Esophagus muscularis mucosa (tissue), 4 donors: ENCODE measurements around the gene STXBP6. TPM values are rescaled to one million over a fixed set of nuclear protein-coding genes. Genes with fewer than 3 reads are reported as not detected.

Experiments used
- DNase-seq: peaks from one replicate; pipeline ENCODE4 v3.0.0-alpha.2; 2017; ENCODE audit errors: extremely low spot score
- H3K27ac ChIP-seq, 4 donors: fragments of 200-600 bp; sonication (generic); replicated peaks in 1 of 4; 1 replicate in 3 of 4; 2 replicates in 1 of 4; pipeline ENCODE4 v1.5.1; 2016 to 2019; ENCODE audit warnings: mild to moderate bottlenecking in 1 of 4
- H3K27me3 ChIP-seq, 4 donors: fragments of 200-600 bp; sonication (generic); one replicate each; pipeline versions ENCODE4 v1.5.1 to v1.6.0; 2016 to 2019
- H3K36me3 ChIP-seq, 4 donors: fragments of 200-600 bp; sonication (generic); one replicate each; pipeline ENCODE4 v1.5.1; 2016 to 2019
- H3K4me1 ChIP-seq, 4 donors: fragments of 200-600 bp; sonication (generic); one replicate each; pipeline ENCODE4 v1.5.1; 2016 to 2019
- H3K4me3 ChIP-seq, 4 donors: fragments of 200-600 bp; sonication (generic); 1 replicate in 2 of 4; 2 replicates in 2 of 4; pipeline ENCODE4 v1.5.1; 2016 to 2019; ENCODE audit warnings: mild to moderate bottlenecking in 4 of 4, moderate library complexity in 1 of 4
- H3K9me3 ChIP-seq, 4 donors: fragments of 200-600 bp; sonication (generic); 1 replicate in 3 of 4; 2 replicates in 1 of 4; pipeline ENCODE4 v1.5.1; 2016 to 2019
- EP300 ChIP-seq: sonication (generic); formaldehyde crosslinking; IDR thresholded peaks from one replicate; pipeline ENCODE4 v1.6.1; 2017; ENCODE audit warnings: antibody characterized with exemption
- POLR2A ChIP-seq: fragments of 450-650 bp; IDR thresholded peaks from one replicate; pipeline ENCODE4 v1.6.1; 2017; ENCODE audit warnings: antibody characterized with exemption, moderate library complexity, mild to moderate bottlenecking, low read depth
- POLR2AphosphoS5 ChIP-seq, 2 donors: sonication (generic); formaldehyde crosslinking; IDR thresholded peaks; one replicate each; pipeline ENCODE4 v1.6.1; 2017; ENCODE audit warnings: antibody characterized with exemption in 2 of 2
- WGBS: methylation state at CpG from one replicate; pipeline ENCODE4 v1.1.5; 2018; 5-methylcytosine and 5-hydroxymethylcytosine counted together
- intact Hi-C: fragments of 100-400 bp; cut with DNase I; formaldehyde crosslinking; loops from one replicate; pipeline ENCODE4 v1.15.1; 2023
- total RNA-seq, 4 donors: library from RNA; depleted of rRNA; stranded (reverse); fragments of >200 nt; gene quantifications; one replicate each; pipeline versions ENCODE4 v1.1.0 to v1.2.1, GENCODE V29; 2016
- TF ChIP-seq, protein P1 (sequence below), 3 experiments: fragments of 200-600 bp in 2 of 3; fragments of 450-650 bp in 1 of 3; sonication (generic) in 2 of 3; IDR thresholded peaks; one replicate each; pipeline ENCODE4 v1.5.1; 2017 to 2019; ENCODE audit warnings: antibody characterized with exemption in 3 of 3, mild to moderate bottlenecking in 2 of 3, moderate library complexity in 1 of 3

Gene STXBP6
- total RNA-seq, 4 donors from 2014 or later, result 36.9 to 60.4 (median 52.1) TPM

DNA sequence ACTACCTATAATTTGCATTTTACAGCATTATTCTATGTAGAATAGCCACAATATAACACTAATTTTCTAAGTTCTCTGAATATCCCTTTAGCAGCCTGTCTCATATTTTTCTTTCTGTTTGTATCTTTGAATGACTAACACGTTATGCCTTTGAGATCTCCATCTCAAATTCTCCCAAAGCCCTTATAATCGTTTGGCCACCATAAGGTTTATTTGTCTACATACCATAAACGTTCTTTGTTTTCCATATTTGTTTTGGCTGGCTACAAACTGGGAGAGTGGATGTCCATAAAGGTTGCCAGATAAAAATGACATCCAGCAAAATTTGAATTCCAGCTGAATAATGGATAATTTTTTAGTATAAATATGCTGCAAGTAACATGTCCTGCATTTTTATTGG is 203.7 kb downstream of the STXBP6 start:
- Histone ChIP-seq H3K36me3 (peaks cover 0 to 2% (median 0%) of the 10 kb centered on the region in 4 donors), H3K9me3 (no peaks in the 10 kb centered on the region), H3K4me3 (no peak overlapping the region), H3K27ac (no peak overlapping the region), H3K27me3 (no peaks in the 10 kb centered on the region), H3K4me1 (peaks cover 0 to 3% (median 0%) of the 10 kb centered on the region in 4 donors)
- 71% methylated on average over 3 of the region's 3 CpGs for WGBS
- intact Hi-C loops, result no loop called here
- no peak for DNase-seq
- TF ChIP-seq, protein P1, sequence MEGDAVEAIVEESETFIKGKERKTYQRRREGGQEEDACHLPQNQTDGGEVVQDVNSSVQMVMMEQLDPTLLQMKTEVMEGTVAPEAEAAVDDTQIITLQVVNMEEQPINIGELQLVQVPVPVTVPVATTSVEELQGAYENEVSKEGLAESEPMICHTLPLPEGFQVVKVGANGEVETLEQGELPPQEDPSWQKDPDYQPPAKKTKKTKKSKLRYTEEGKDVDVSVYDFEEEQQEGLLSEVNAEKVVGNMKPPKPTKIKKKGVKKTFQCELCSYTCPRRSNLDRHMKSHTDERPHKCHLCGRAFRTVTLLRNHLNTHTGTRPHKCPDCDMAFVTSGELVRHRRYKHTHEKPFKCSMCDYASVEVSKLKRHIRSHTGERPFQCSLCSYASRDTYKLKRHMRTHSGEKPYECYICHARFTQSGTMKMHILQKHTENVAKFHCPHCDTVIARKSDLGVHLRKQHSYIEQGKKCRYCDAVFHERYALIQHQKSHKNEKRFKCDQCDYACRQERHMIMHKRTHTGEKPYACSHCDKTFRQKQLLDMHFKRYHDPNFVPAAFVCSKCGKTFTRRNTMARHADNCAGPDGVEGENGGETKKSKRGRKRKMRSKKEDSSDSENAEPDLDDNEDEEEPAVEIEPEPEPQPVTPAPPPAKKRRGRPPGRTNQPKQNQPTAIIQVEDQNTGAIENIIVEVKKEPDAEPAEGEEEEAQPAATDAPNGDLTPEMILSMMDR (IDR thresholded peaks at IDR 0.05), result no peak
- TF ChIP-seq POLR2A, result no peak
- TF ChIP-seq EP300, result no peak
- TF ChIP-seq POLR2AphosphoS5 (IDR thresholded peaks at IDR 0.05), result no peak

DNA sequence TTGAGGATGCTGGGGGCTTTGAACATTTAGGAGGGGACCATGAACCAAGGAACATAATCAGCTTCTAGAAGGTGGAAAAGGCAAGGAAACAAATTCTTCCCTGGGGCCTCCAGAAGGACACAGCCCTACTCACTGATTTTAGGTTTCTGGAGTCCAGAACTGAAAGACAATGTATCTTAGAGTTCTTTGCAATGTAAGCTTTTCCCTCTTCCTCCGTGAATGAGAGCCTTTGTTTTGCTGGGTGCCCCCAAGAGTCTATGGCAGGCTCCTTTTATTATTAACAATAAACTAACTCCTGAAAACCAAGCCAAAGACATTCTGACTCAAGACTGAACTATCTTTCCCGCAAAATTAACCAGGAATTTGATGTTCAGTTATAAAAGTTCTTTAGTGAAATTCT is 204.1 kb downstream of the STXBP6 start:
- Histone ChIP-seq H3K36me3 (no peaks in the 10 kb centered on the region), H3K4me1 (peaks cover 0 to 3% (median 0%) of the 10 kb centered on the region in 4 donors), H3K27ac (no peak overlapping the region), H3K9me3 (no peaks in the 10 kb centered on the region), H3K27me3 (no peaks in the 10 kb centered on the region), H3K4me3 (no peak overlapping the region)
- intact Hi-C loops, result no loop called here
- WGBS, result 77% methylated on average over 2 of the region's 2 CpGs
- no peak for DNase-seq
- TF ChIP-seq POLR2A, result no peak
- TF ChIP-seq EP300, result no peak
- TF ChIP-seq POLR2AphosphoS5 (IDR thresholded peaks at IDR 0.05), result no peak
- TF ChIP-seq, protein P1 (IDR thresholded peaks at IDR 0.05), result no peak

DNA sequence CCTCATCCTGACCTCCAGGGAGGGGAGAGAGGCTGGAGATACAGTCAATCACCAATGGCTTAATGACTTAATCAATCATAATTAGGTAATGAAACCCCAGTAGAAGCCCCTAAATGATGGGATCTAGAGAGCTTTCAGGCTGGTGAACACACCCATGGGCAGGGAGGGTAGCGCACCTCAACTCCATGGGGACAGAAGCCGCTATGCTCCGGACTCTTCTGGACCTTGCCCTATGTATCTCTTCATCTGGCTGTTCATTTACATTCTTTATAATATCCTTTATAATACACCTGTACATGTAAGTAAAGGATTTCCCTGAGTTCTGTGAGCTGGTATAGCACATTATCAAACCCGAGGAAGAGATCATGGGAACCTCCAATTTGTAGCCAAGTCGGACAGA is 205.9 kb downstream of the STXBP6 start:
- Histone ChIP-seq H3K4me1 (peaks cover 4 to 13% (median 5%) of the 10 kb centered on the region in 4 donors), H3K27ac (no peak overlapping the region), H3K4me3 (no peak overlapping the region), H3K36me3 (no peaks in the 10 kb centered on the region), H3K27me3 (no peaks in the 10 kb centered on the region), H3K9me3 (no peaks in the 10 kb centered on the region)
- no peak for TF ChIP-seq POLR2A
- no peak for TF ChIP-seq POLR2AphosphoS5 (IDR thresholded peaks at IDR 0.05)
- TF ChIP-seq, protein P1 (IDR thresholded peaks at IDR 0.05), result no peak
- no peak for TF ChIP-seq EP300
- DNase-seq, result no peak
- 89% methylated on average over 5 of the region's 5 CpGs for WGBS
- intact Hi-C loops, result no loop called here

DNA sequence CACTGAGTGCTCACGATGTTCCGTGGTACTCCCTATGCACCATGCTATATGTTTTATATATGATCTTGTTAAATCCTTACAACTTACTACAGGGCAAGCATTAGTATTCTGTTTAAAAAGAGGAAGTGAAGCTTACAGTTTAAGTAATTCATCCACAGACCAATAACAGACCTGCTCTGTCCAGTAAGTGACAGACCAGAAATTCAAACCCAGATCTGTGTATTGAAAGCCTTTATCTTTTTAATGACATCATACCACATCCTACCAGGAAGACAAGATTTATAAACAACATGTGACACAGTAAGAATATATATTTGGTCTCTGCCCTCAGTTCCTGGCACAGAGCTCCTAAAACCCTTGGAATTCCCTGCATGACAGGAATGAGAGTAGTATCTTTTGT is 206.5 kb downstream of the STXBP6 start:
- Histone ChIP-seq H3K36me3 (no peaks in the 10 kb centered on the region), H3K4me1 (peaks cover 9 to 16% (median 10%) of the 10 kb centered on the region in 4 donors), H3K9me3 (no peaks in the 10 kb centered on the region), H3K4me3 (no peak overlapping the region), H3K27me3 (no peaks in the 10 kb centered on the region), H3K27ac (no peak overlapping the region)
- intact Hi-C loops, result no loop called here
- no peak for DNase-seq
- TF ChIP-seq POLR2A (no peak), EP300 (no peak)
- TF ChIP-seq, protein P1 (IDR thresholded peaks at IDR 0.05), result no peak
- 71% methylated on average over 2 of the region's 2 CpGs for whole genome bisulfite sequencing

DNA sequence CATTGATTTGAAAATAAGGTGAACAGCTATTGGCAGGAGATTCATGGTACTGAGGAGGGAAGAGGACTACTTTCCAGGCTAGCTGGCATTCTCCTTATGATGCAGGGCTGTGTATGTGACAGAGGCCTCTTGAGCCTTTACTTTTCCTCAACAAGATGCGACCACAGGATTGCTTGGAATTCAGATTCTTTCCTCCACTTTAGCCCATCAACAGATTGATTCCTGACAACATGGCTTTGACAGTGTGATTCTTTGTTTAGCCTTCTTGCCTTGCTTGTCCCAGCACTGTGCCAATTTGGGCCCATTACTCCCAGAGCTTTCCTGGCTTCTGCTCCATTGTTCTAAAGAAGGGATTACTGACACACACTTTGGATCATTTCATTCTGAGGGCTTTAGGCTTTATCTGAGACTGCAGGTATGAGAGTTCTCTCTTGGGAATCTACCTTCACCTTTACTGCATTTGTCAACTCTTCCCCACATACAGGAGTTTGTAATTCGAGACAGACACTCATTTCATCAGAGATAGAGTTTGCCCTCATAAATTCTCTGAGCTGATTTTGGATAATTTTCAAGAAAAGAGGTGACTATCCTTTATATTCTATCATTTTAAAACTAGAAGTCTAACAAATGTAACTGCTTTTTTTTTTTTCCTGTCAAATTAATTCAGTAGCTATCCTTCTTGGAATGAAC is 209.6 kb downstream of the STXBP6 start:
- intact Hi-C loops, result no loop called here
- Histone ChIP-seq H3K9me3 (no peaks in the 10 kb centered on the region), H3K4me3 (no peak overlapping the region), H3K27ac (no peak overlapping the region), H3K27me3 (no peaks in the 10 kb centered on the region), H3K36me3 (no peaks in the 10 kb centered on the region), H3K4me1 (peaks cover 21 to 29% (median 22%) of the 10 kb centered on the region in 4 donors)
- WGBS, result 87% methylated on average over 2 of the region's 2 CpGs
- TF ChIP-seq, protein P1 (IDR thresholded peaks at IDR 0.05), result no peak
- TF ChIP-seq EP300 (no peak), POLR2AphosphoS5 (IDR thresholded peaks at IDR 0.05) (no peak), POLR2A (no peak)
- DNase-seq, result no peak
